ENCODE data around the gene TOLLIP. TPM values are rescaled to one million over a fixed set of nuclear protein-coding genes. Genes with fewer than 3 reads are reported as not detected.

TOLLIP gene
- total and polyA plus RNA-seq, 2 experiments from 2014 or later = 39.0 to 58.7 TPM

DNA sequence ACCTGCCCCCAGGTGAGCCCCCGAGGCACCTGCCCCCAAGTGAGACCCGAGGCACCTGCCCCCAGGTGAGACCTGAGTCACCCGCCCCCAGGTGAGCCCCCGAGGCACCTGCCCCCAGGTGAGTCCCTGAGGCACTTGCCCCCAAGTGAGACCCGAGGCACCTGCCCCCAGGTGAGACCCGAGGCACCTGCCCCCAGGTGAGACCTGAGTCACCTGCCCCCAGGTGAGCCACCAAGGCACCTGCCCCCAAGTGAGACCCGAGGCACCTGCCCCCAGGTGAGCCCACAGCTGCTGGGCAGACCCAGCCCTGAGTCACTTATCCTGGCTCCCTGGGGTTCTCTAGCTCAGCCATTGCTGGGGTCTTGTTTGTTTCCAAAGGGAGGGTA lies 50.4 kb downstream of the TOLLIP start:
- Histone ChIP-seq H3K36me3 (no peaks in the 10 kb centered on the region), H3K9me3 (ENCODE audit: low read depth) (no peaks in the 10 kb centered on the region), H3K4me1 (ENCODE audit: low read depth) (peaks cover 4% of the 10 kb centered on the region), H3K4me3 (no peak overlapping the region), H3K27me3 (no peaks in the 10 kb centered on the region), H3K27ac (no peak overlapping the region)
- TF ChIP-seq, protein P1, sequence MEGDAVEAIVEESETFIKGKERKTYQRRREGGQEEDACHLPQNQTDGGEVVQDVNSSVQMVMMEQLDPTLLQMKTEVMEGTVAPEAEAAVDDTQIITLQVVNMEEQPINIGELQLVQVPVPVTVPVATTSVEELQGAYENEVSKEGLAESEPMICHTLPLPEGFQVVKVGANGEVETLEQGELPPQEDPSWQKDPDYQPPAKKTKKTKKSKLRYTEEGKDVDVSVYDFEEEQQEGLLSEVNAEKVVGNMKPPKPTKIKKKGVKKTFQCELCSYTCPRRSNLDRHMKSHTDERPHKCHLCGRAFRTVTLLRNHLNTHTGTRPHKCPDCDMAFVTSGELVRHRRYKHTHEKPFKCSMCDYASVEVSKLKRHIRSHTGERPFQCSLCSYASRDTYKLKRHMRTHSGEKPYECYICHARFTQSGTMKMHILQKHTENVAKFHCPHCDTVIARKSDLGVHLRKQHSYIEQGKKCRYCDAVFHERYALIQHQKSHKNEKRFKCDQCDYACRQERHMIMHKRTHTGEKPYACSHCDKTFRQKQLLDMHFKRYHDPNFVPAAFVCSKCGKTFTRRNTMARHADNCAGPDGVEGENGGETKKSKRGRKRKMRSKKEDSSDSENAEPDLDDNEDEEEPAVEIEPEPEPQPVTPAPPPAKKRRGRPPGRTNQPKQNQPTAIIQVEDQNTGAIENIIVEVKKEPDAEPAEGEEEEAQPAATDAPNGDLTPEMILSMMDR (IDR thresholded peaks at IDR 0.05; ENCODE audit: low read depth, low read length) = no peak
- no peak for DNase-seq (ENCODE audit: low read depth in 1 of 2, low spot score in 1 of 2)

DNA sequence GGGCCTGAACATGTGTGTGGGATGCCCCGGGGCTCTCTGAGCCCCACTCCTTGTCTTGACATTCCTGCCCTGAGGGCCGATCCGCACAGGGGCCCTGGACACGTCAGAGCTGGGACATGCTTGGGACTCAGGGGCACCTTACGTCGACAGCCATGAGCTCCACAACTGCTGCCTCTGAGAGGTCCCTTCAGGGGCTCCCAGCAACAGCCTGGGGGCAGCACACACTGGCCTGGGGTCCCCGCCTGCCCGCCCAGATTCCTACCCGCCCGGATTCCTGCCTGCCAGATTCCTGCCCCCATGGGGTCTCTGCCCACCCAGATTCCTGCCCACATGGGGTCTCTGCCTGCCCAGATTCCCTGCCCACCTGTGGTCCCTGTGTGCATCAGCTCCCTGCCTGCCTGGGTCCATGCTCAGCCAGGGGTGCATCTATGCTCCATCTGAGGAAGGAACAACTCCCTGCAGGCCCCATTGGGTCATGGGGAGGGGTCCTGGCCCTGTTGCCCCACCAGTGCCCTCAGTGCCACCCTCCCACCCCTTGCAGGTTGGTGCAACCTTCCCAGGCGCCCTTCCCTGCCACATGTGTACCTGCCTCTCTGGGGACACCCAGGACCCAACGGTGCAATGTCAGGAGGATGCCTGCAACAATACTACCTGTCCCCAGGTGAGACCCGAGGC lies 50.9 kb downstream of the TOLLIP start:
- H3K27ac ChIP-seq = no peak overlapping the region
- TF ChIP-seq, protein P1 (IDR thresholded peaks at IDR 0.05; ENCODE audit: low read depth, low read length) = no peak
- no peak for DNase-seq (ENCODE audit: low read depth in 1 of 2, low spot score in 1 of 2)
- H3K4me1 ChIP-seq (ENCODE audit: low read depth) = peaks cover 4% of the 10 kb centered on the region
- H3K4me3 ChIP-seq = no peak overlapping the region
- no peaks in the 10 kb centered on the region for H3K36me3 ChIP-seq
- no peaks in the 10 kb centered on the region for H3K27me3 ChIP-seq
- no peaks in the 10 kb centered on the region for H3K9me3 ChIP-seq (ENCODE audit: low read depth)

DNA sequence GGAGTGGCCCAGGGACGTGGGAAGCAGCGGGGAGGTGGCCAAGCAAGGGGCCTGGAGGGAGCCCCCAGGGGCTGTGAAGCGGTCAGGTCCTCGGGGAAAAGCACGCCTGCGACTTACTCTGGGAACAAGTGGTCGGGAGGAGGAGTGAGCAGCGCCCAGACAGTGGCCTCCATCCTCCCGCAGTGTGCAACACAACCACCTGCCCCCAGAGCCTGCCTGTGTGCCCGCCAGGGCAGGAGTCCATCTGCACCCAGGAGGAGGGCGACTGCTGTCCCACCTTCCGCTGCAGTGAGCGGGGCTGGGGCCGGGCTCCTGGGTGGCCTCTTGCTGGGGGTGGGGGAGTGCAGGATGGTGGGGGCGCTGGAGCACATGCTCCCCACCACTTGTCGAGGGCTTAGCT lies 51.5 kb downstream of the TOLLIP start:
- no peaks in the 10 kb centered on the region for H3K9me3 ChIP-seq (ENCODE audit: low read depth)
- H3K36me3 ChIP-seq = no peaks in the 10 kb centered on the region
- H3K27me3 ChIP-seq = no peaks in the 10 kb centered on the region
- no peak overlapping the region for H3K27ac ChIP-seq
- TF ChIP-seq, protein P1 (IDR thresholded peaks at IDR 0.05; ENCODE audit: low read depth, low read length) = no peak
- no peak for DNase-seq (ENCODE audit: low read depth in 1 of 2, low spot score in 1 of 2)
- peaks cover 1% of the 10 kb centered on the region for H3K4me1 ChIP-seq (ENCODE audit: low read depth)
- H3K4me3 ChIP-seq = no peak overlapping the region

DNA sequence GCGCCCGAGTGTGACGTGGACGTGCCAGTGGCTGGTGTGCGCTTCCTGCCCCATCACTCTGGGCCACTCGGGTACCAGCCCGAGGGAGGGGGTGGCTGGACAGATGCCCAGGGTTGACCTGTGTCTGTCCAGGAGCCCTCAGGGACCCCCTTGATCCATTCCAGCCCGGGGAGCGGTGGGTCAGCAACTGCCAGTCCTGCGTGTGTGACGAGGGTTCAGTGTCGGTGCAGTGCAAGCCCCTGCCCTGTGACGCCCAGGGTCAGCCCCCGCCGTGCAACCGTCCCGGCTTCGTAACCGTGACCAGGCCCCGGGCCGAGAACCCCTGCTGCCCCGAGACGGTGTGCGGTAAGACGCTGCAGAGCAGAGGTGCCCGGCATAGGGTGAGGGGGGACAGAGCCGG lies 52.1 kb downstream of the TOLLIP start:
- no peak for DNase-seq (ENCODE audit: low read depth in 1 of 2, low spot score in 1 of 2)
- Histone ChIP-seq H3K9me3 (ENCODE audit: low read depth) (no peaks in the 10 kb centered on the region), H3K4me1 (ENCODE audit: low read depth) (no peaks in the 10 kb centered on the region), H3K27ac (no peak overlapping the region), H3K36me3 (no peaks in the 10 kb centered on the region), H3K27me3 (no peaks in the 10 kb centered on the region), H3K4me3 (no peak overlapping the region)
- TF ChIP-seq, protein P1 (IDR thresholded peaks at IDR 0.05; ENCODE audit: low read depth, low read length) = no peak

DNA sequence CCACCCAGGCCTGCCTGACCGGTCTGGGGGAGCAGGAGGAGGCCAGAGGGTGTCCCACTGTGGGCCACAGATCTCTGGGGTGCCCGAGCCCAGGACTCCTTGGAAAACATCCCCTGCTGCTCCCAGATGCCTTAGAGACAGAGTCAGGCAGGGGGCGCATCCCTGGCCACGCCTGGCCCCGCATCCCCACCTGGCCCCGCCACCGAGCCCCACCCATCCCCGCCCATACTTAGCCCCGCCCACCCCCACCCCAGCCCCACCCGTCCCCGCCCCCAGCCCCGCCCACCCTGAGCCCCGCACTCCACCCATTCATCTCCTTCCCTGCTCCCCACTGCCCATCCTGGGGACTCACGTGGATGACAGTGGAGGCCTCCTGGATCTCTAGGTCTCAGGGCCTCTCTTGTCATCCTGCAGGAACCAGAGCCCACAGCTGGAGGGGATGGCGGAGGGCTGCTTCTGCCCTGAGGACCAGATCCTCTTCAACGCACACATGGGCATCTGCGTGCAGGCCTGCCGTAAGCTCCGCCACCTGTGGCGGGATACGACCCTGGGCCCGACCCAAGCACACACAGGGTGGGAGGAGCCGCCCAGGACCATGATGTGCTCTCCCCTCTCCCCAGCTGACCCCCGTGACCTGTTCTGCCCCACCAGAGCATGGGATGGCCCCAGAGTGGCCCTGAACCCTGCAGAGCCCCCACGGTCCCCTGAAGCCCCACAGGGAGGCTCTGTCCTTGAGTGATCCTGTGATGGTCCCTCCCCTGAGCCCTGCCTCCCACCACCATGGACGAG lies 53.0 kb downstream of the TOLLIP start:
- DNase-seq (ENCODE audit: low read depth in 1 of 2, low spot score in 1 of 2) = no peak
- TF ChIP-seq, protein P1 (IDR thresholded peaks at IDR 0.05; ENCODE audit: low read depth, low read length) = no peak
- Histone ChIP-seq H3K27ac (no peak overlapping the region), H3K4me1 (ENCODE audit: low read depth) (no peaks in the 10 kb centered on the region), H3K4me3 (no peak overlapping the region), H3K9me3 (ENCODE audit: low read depth) (no peaks in the 10 kb centered on the region), H3K36me3 (no peaks in the 10 kb centered on the region), H3K27me3 (no peaks in the 10 kb centered on the region)
